NCI-H1417 treated with DMSO at 0.1 percent for 48 hours (cell line): ENCODE results near the gene LGI2.

ENCODE experiments used
- DNase-seq: peaks from one replicate; lab custom pipeline; 2025; lab: John Stamatoyannopoulos, UW

The LGI2 gene

DNA sequence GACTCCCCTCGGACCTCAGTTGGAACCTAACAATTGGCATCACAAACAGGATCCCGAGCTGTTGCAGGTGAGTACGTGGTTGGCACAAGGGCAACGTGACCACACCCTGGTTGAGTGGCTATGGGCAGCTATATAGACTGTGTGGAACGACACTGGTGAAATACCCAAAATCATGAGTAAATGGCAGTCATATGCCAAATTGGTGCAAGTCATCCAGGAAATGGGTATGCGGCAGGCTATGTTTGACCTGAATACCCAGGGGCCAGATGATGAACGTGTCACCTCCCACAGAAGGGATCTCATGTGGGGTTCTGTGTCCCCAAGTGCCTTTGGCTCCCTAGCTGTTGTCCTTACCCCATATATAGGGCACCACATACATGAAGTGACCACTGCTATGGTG lies 64.7 kb downstream of the LGI2 start:
- DNase-seq, result no peak

DNA sequence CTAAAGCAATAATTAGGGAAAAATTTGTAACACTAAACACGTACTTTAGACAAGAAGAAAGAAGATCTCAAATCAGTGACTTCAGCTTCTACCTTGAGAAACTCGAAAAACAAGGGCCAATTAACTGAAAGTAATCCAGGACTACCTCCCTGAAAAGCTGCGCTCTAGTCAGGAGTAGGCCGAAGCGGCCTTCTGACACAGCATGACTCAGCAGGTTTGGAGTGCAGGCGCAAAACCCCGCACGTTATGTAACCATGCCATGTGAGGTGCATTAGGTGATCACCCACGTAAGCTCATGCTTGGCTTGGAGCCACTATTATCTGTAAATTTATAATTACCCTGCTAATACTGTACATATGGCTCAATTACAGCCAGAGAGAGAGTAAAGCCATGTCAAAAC lies 65.1 kb downstream of the LGI2 start:
- no peak for DNase-seq

DNA sequence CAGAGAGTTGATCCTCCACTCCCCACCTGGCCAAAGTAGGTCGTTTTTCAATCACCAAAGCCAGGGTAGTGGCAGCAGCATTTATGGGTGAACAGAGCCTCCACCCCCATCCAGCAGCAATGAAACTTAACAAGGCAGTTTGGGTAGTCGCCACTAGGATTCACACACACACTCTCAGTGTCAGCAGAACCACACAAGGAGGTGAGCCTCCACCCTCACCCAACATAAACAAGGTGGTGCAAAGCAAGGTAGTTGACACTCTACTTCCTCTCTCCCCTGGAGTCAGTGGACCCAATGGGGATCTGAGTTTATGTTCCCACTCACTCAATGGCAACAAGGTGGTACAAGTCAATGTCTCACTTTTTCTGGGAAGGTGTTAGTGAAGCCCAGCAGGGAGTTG lies 67.5 kb downstream of the LGI2 start:
- DNase-seq, result no peak

DNA sequence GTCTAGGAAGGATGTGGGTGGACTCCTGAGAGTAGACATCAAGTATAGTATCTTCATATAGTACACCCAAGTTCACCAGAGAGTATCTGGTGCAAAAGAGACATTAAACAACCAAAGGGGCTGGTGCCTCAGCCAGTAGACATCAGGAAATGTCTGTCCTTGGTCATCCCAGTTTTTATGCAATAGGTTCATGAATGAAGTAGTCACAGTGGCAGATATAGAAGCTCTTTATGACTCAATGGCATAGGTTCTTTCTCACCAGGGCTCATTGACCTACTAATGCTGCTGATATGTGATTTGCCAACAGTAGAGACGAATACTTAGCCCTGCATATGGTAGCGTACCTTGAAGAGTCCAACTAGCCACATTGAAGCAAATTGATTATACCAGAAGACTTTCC lies 72.9 kb downstream of the LGI2 start:
- DNase-seq, result no peak

DNA sequence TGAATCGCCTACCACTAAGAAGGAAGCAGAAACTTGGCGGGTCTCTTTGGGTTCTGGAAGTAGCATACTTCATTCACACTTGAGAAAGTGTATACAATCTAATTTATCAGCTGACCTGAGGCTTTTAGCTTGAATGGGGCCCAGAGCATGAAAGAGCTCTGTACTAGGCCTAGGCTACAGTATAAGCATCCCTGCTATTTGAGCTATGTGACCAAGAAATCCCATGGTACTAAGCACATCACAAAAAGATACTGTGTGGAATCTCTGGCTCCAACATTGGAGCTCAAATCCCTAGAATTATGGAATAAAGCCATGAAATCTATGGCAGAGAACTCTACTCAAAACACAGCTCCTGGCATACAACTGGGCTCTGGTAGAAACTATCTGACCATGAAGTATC lies 74.0 kb downstream of the LGI2 start:
- no peak for DNase-seq

DNA sequence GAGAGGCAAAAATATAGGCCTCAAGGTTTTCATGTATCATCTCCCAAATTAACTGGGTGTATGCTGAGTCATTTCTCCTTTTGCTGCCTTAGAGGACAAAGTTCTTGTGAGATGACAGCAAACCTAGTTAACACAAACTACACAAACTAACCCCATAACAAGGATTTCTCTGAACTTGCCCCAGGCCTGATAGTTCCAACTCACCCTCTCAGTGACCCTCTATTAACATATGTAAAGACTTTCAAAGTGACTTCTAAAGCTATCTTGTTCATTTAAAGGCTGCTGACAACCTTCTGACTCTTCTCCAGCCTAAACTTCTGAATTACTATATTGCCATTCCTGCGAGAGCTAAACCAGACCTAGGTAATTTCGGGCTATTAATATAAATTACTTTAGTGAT lies 74.7 kb downstream of the LGI2 start:
- DNase-seq, result no peak

DNA sequence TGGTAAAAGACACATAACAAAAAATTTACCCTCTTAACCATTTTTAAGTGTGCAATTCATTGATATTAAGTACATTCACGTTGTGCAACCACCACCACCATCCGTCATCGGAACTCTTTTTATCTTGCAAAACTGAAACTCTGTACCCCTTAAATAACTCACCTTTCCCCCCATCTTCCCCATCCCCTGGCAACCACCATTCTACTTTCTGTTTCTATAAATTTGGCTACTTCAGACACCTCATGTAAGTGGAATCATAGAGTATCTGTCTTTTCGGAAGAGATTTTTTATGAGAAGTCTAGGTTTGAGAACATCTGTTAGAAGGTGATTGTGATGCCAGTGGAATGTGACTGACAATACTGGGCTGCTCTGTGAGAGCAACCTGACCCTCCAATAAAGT lies 78.1 kb downstream of the LGI2 start:
- no peak for DNase-seq

DNA sequence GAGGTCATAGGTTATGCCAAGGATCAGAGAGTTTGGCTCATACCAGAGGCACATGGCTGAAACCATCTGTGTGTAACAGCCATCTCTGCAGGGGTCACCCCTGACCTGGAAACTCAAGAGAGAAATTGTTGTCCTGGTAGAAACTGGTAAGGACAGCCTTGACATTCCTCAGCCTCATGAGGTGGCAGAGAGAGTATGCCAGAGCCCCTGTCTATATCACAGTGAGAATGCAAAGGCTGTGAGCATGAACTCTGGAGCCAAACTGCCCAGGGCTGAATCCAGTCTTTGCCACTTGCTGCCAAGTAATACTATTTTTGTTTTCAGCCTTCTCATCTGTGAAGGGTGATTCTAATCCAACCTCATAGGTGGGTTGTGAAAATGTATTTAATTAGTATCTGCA lies 80.8 kb downstream of the LGI2 start:
- no peak for DNase-seq
